ENCODE results near the gene PLD6. TPM values are rescaled to one million over a fixed set of nuclear protein-coding genes. Genes with fewer than 3 reads are reported as not detected.

The PLD6 gene
- total RNA-seq, 1 experiment from 2014 or later, result 4.2 TPM

- ATAC-seq (no peak), DNase-seq (ENCODE audit: low read depth, low spot score) (no peak)
- POLR2A ChIA-PET, result no interaction called here
- CTCF ChIA-PET, result no interaction called here
- no peak overlapping the region for H3K27ac ChIP-seq (ENCODE audit: low read length)
- no TSS peak for BruUV-seq (replicated peaks)
- H3K9me3 ChIP-seq (ENCODE audit: control insufficient read depth, insufficient read depth, low read depth, low read length), result no peaks in the 10 kb centered on the region
- peaks cover 3% of the 10 kb centered on the region; the same call in 1 of the 2 replicates for H3K4me1 ChIP-seq (ENCODE audit: control insufficient read depth, insufficient read depth, low read length)
- no peak overlapping the region for H3K4me3 ChIP-seq (ENCODE audit: low read depth in 2 of 2, low read length in 2 of 2)
- no peak for TF ChIP-seq POLR2AphosphoS5 (IDR thresholded peaks at IDR 0.05; ENCODE audit: low read depth, low read length)
- TF ChIP-seq, protein P1, sequence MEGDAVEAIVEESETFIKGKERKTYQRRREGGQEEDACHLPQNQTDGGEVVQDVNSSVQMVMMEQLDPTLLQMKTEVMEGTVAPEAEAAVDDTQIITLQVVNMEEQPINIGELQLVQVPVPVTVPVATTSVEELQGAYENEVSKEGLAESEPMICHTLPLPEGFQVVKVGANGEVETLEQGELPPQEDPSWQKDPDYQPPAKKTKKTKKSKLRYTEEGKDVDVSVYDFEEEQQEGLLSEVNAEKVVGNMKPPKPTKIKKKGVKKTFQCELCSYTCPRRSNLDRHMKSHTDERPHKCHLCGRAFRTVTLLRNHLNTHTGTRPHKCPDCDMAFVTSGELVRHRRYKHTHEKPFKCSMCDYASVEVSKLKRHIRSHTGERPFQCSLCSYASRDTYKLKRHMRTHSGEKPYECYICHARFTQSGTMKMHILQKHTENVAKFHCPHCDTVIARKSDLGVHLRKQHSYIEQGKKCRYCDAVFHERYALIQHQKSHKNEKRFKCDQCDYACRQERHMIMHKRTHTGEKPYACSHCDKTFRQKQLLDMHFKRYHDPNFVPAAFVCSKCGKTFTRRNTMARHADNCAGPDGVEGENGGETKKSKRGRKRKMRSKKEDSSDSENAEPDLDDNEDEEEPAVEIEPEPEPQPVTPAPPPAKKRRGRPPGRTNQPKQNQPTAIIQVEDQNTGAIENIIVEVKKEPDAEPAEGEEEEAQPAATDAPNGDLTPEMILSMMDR (IDR thresholded peaks at IDR 0.05), result no peak
- TF ChIP-seq REST (IDR thresholded peaks at IDR 0.05; ENCODE audit: insufficient read depth in 1 of 2, low read depth in 2 of 2, low read length in 1 of 2), result no peak
- TF ChIP-seq SIN3A (IDR thresholded peaks at IDR 0.05; ENCODE audit: borderline replicate concordance, insufficient read depth, low read depth, low read length), result no peak
- no peak for TF ChIP-seq TCF7L2 (IDR thresholded peaks at IDR 0.05; ENCODE audit: low read depth, low read length)
- peaks cover 7% of the 10 kb centered on the region for H3K36me3 ChIP-seq (ENCODE audit: control insufficient read depth, insufficient read depth, low read length)
- no peaks in the 10 kb centered on the region for H3K27me3 ChIP-seq (ENCODE audit: control insufficient read depth, insufficient read depth, low read length)
- intact Hi-C loops (cut with micrococcal nuclease; ENCODE audit: unreplicated experiment), result no loop called here
- in situ Hi-C loops (cut with HindIII; ENCODE audit: low pct_unique_long_range_greater_than_20kb, low sequenced_read_pairs), result no loop called here
Measured at GRCh38 chr17:17242246-17242645, 36.1 kb upstream of the PLD6 start.

GRCh38 chr17:17241656-17242055 is 35.5 kb upstream of the PLD6 start:
- ChIA-PET CTCF (no interaction called here), POLR2A (no interaction called here)
- intact Hi-C loops (cut with micrococcal nuclease; ENCODE audit: unreplicated experiment) (no loop called here), in situ Hi-C loops (cut with HindIII; ENCODE audit: low pct_unique_long_range_greater_than_20kb, low sequenced_read_pairs) (no loop called here)
- H3K36me3 ChIP-seq (ENCODE audit: control insufficient read depth, insufficient read depth, low read length), result peaks cover 4% of the 10 kb centered on the region
- no peak for DNase-seq (ENCODE audit: low read depth, low spot score)
- no peak for TF ChIP-seq TCF7L2 (IDR thresholded peaks at IDR 0.05; ENCODE audit: low read depth, low read length)
- no peak for TF ChIP-seq SIN3A (IDR thresholded peaks at IDR 0.05; ENCODE audit: borderline replicate concordance, insufficient read depth, low read depth, low read length)
- TF ChIP-seq POLR2AphosphoS5 (IDR thresholded peaks at IDR 0.05; ENCODE audit: low read depth, low read length), result no peak
- TF ChIP-seq, protein P1 (IDR thresholded peaks at IDR 0.05), result no peak
- TF ChIP-seq REST (IDR thresholded peaks at IDR 0.05; ENCODE audit: insufficient read depth in 1 of 2, low read depth in 2 of 2, low read length in 1 of 2), result no peak
- H3K27me3 ChIP-seq (ENCODE audit: control insufficient read depth, insufficient read depth, low read length), result no peaks in the 10 kb centered on the region
- H3K4me1 ChIP-seq (ENCODE audit: control insufficient read depth, insufficient read depth, low read length), result peaks cover 3% of the 10 kb centered on the region; the same call in 1 of the 2 replicates
- H3K27ac ChIP-seq (ENCODE audit: low read length), result no peak overlapping the region
- H3K4me3 ChIP-seq (ENCODE audit: low read depth in 2 of 2, low read length in 2 of 2), result no peak overlapping the region
- ATAC-seq, result no peak
- no TSS peak for BruUV-seq (replicated peaks)
- H3K9me3 ChIP-seq (ENCODE audit: control insufficient read depth, insufficient read depth, low read depth, low read length), result no peaks in the 10 kb centered on the region
